ENCODE results near the gene RNF8.

DNA sequence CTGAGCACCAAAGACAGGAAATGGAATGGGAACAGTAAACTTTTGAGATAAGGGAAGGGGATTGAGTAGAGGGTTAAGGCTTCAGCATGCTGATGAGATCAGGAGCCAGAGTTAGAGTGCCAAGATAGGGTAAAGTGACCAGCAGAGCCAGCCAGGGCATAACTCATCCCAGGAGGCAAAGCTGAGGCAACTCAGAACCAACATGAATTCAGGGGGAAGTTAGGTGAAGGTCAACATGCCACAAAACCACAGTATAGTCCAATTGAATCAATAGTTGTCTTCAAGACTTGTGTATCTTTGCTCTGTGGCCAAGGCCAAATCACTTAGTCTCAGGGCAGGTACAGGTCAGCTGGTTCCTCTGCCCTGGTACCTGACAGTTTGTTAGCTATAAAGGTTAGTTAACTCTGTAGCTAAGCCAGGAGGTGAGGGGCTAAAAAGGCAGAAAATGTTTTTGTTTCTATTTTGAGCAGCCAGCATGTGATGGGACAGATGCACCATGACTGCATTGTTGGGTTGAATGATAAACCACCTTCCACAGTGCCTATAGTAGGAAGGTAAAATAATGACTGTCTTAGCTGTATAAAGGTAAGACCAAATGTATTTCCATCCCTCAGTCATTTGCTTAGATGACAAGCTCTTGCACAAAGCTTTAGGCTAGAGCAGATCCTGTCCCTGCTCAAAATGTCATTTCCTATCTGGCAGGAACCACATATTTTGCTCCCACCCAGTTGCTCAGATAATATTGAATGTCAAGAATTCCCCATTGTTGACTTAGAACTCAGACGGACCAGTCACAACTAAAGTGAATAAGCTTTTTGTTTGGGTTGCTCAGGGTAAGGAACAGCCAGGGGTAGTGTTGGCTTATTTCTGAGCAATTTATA, 15.8 kb downstream of the RNF8 start:
- TF ChIP-seq GABPA (tag; conservative IDR thresholded peaks at IDR 0.05; ENCODE audit: low read depth): no peak
- no peak for TF ChIP-seq ZNF174 (CRISPR knock-in tag; IDR thresholded peaks at IDR 0.05)
- TF ChIP-seq EGR1 (conservative IDR thresholded peaks at IDR 0.05): no peak
- TF ChIP-seq, protein P1, sequence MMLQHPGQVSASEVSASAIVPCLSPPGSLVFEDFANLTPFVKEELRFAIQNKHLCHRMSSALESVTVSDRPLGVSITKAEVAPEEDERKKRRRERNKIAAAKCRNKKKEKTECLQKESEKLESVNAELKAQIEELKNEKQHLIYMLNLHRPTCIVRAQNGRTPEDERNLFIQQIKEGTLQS (IDR thresholded peaks at IDR 0.05): no peak
- TF ChIP-seq, protein P1 (CRISPR knock-in tag; conservative IDR thresholded peaks at IDR 0.05): no peak
- TF ChIP-seq, protein P2, sequence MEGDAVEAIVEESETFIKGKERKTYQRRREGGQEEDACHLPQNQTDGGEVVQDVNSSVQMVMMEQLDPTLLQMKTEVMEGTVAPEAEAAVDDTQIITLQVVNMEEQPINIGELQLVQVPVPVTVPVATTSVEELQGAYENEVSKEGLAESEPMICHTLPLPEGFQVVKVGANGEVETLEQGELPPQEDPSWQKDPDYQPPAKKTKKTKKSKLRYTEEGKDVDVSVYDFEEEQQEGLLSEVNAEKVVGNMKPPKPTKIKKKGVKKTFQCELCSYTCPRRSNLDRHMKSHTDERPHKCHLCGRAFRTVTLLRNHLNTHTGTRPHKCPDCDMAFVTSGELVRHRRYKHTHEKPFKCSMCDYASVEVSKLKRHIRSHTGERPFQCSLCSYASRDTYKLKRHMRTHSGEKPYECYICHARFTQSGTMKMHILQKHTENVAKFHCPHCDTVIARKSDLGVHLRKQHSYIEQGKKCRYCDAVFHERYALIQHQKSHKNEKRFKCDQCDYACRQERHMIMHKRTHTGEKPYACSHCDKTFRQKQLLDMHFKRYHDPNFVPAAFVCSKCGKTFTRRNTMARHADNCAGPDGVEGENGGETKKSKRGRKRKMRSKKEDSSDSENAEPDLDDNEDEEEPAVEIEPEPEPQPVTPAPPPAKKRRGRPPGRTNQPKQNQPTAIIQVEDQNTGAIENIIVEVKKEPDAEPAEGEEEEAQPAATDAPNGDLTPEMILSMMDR (IDR thresholded peaks at IDR 0.05 in 2 of 3, conservative IDR thresholded peaks at IDR 0.05 in 1 of 3; ENCODE audit: insufficient read depth in 2 of 3, low read depth in 1 of 3, low read length in 3 of 3): no peak
- TF ChIP-seq MCM3 (IDR thresholded peaks at IDR 0.05): no peak
- TF ChIP-seq MYC (IDR thresholded peaks at IDR 0.05; ENCODE audit: low read depth, low read length): no peak
- no peak for TF ChIP-seq MYC (CRISPR knock-in tag; IDR thresholded peaks at IDR 0.05; ENCODE audit: borderline replicate concordance, low read depth)
- TF ChIP-seq, protein P3, sequence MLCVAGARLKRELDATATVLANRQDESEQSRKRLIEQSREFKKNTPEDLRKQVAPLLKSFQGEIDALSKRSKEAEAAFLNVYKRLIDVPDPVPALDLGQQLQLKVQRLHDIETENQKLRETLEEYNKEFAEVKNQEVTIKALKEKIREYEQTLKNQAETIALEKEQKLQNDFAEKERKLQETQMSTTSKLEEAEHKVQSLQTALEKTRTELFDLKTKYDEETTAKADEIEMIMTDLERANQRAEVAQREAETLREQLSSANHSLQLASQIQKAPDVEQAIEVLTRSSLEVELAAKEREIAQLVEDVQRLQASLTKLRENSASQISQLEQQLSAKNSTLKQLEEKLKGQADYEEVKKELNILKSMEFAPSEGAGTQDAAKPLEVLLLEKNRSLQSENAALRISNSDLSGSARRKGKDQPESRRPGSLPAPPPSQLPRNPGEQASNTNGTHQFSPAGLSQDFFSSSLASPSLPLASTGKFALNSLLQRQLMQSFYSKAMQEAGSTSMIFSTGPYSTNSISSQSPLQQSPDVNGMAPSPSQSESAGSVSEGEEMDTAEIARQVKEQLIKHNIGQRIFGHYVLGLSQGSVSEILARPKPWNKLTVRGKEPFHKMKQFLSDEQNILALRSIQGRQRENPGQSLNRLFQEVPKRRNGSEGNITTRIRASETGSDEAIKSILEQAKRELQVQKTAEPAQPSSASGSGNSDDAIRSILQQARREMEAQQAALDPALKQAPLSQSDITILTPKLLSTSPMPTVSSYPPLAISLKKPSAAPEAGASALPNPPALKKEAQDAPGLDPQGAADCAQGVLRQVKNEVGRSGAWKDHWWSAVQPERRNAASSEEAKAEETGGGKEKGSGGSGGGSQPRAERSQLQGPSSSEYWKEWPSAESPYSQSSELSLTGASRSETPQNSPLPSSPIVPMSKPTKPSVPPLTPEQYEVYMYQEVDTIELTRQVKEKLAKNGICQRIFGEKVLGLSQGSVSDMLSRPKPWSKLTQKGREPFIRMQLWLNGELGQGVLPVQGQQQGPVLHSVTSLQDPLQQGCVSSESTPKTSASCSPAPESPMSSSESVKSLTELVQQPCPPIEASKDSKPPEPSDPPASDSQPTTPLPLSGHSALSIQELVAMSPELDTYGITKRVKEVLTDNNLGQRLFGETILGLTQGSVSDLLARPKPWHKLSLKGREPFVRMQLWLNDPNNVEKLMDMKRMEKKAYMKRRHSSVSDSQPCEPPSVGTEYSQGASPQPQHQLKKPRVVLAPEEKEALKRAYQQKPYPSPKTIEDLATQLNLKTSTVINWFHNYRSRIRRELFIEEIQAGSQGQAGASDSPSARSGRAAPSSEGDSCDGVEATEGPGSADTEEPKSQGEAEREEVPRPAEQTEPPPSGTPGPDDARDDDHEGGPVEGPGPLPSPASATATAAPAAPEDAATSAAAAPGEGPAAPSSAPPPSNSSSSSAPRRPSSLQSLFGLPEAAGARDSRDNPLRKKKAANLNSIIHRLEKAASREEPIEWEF (CRISPR knock-in tag; IDR thresholded peaks at IDR 0.05): no peak
